K562 (cell line): ENCODE results near the gene SPEG. TPM values are rescaled to one million over a fixed set of nuclear protein-coding genes. Genes with fewer than 3 reads are reported as not detected.

Source experiments
- ATAC-seq: fragments of 200-7000 bp; cut with Tn5 transposase; 3 replicates; pipeline ENCODE4 v1.9.1; 2020; ENCODE audit warnings: moderate library complexity
- BruUV-seq: library from RNA; stranded (reverse); fragments of 400-500 nt; replicated peaks from 2 replicates; lab custom pipeline; 2021; lab: Mats Ljungman, UMichigan
- CTCF ChIA-PET: fragments of 300-600 bp; formaldehyde crosslinking; extraction: SDS; loops from one replicate; lab custom pipeline; 2021; ENCODE audit warnings: low intra/inter-chr PET ratio; lab: Yijun Ruan, JAX
- POLR2A ChIA-PET: fragments of 300-600, 350-650 bp; sonication (Branson Sonifier 250); formaldehyde crosslinking; extraction: SDS; loops from one replicate; lab custom pipeline; 2021; ENCODE audit warnings: antibody characterized with exemption, inconsistent platforms; lab: Yijun Ruan, JAX
- DNase-seq, 4 experiments: peaks; one replicate each; pipeline versions ENCODE4 v3.0.0 to v3.0.0-alpha.2; 2011 to 2018; ENCODE audit warnings: low spot score in 3 of 4, mixed read lengths in 3 of 4; ENCODE audit errors: extremely low read depth in 1 of 4
- FAIRE-seq: peaks from 2 replicates; lab custom pipeline; 2011; peaks lifted over from hg19 to GRCh38; lab: Jason Lieb, UNC
- H2AFZ ChIP-seq: 2 replicates; pipeline ENCODE4 v1.6.0; 2011; ENCODE audit warnings: low read depth, low read length, control low read depth, inconsistent platforms
- H3K27ac ChIP-seq: fragments of 200-600 bp; 3 replicates; pipeline ENCODE4 v1.8.0; 2011; ENCODE audit warnings: low read depth, mild to moderate bottlenecking, control low read depth, inconsistent platforms, low read length, moderate library complexity, mixed read lengths; ENCODE audit errors: extremely low read depth
- H3K27me3 ChIP-seq, 2 experiments: fragments of 300-600 bp in 1 of 2; 2 replicates in 1 of 2; 3 replicates in 1 of 2; pipeline versions ENCODE4 v1.6.0 to v1.8.0; 2011; ENCODE audit warnings: inconsistent platforms in 2 of 2, low read length in 2 of 2, mild to moderate bottlenecking in 1 of 2, mixed read lengths in 1 of 2, moderate library complexity in 1 of 2; ENCODE audit not compliant: control insufficient read depth in 2 of 2, insufficient read depth in 2 of 2
- H3K36me3 ChIP-seq: fragments of 300-600 bp; 3 replicates; pipeline ENCODE4 v1.8.0; 2011; ENCODE audit warnings: mild to moderate bottlenecking, low read length, inconsistent platforms; ENCODE audit not compliant: control insufficient read depth, insufficient read depth
- H3K4me1 ChIP-seq, 2 experiments: fragments of 200-600 bp in 1 of 2; replicated peaks in 1 of 2; 2 replicates in 1 of 2; 3 replicates in 1 of 2; pipeline versions ENCODE4 v1.5.1 to v1.8.0; 2011; ENCODE audit warnings: inconsistent platforms in 2 of 2, low read length in 2 of 2, mild to moderate bottlenecking in 1 of 2, mixed read lengths in 1 of 2, moderate library complexity in 1 of 2; ENCODE audit not compliant: control insufficient read depth in 2 of 2, insufficient read depth in 2 of 2
- H3K4me2 ChIP-seq: 2 replicates; pipeline ENCODE4 v1.6.1; 2011; ENCODE audit warnings: low read length, control low read depth, inconsistent platforms, mixed read lengths; ENCODE audit not compliant: insufficient read depth
- H3K4me3 ChIP-seq: fragments of 200-600 bp; sonication (generic), shearing (Covaris generic); 2 replicates; pipeline ENCODE4 v1.5.1; 2016; ENCODE audit warnings: control low read depth, inconsistent platforms
- H3K79me2 ChIP-seq: fragments of 200-600 bp; 3 replicates; pipeline ENCODE4 v1.8.0; 2011; ENCODE audit warnings: low read length, inconsistent platforms; ENCODE audit not compliant: control insufficient read depth, insufficient read depth
- H3K9ac ChIP-seq, 2 experiments: 2 replicates each; pipeline versions ENCODE4 v1.6.0 to v1.6.1; 2011; ENCODE audit warnings: low read depth in 2 of 2, low read length in 2 of 2, control low read depth in 1 of 2, inconsistent platforms in 1 of 2, mild to moderate bottlenecking in 1 of 2, mixed read lengths in 1 of 2; ENCODE audit not compliant: insufficient read depth in 1 of 2
- H3K9me1 ChIP-seq: one replicate; pipeline ENCODE4 v1.6.0; 2011; ENCODE audit warnings: inconsistent platforms, mild to moderate bottlenecking, low read length, moderate library complexity; ENCODE audit not compliant: control insufficient read depth, insufficient read depth
- H3K9me3 ChIP-seq: replicated peaks from 2 replicates; pipeline ENCODE4 v1.5.1; 2011; ENCODE audit warnings: low read depth, low read length, inconsistent platforms; ENCODE audit not compliant: control insufficient read depth, insufficient read depth
- H4K20me1 ChIP-seq: replicated peaks from 2 replicates; pipeline ENCODE4 v1.6.1; 2011; ENCODE audit warnings: low read length, inconsistent platforms, mixed read lengths; ENCODE audit not compliant: control insufficient read depth, insufficient read depth
- HMG20B ChIP-seq: fragments of 250-450 bp; sonication (Bioruptor Pico); IDR thresholded peaks from 2 replicates; pipeline ENCODE4 v1.5.0; 2021; ENCODE audit warnings: mild to moderate bottlenecking
- MGA ChIP-seq: fragments of 450-650 bp; IDR thresholded peaks from 2 replicates; pipeline ENCODE4 v1.6.1; 2016; ENCODE audit warnings: mild to moderate bottlenecking, moderate library complexity
- POU5F1 ChIP-seq: fragments of 150-350 bp; IDR thresholded peaks from 2 replicates; pipeline ENCODE4 v1.6.1; 2014; ENCODE audit warnings: borderline replicate concordance, low read length, low read depth, mild to moderate bottlenecking; ENCODE audit not compliant: partially characterized antibody
- PURB ChIP-seq: sonication (generic); formaldehyde crosslinking; IDR thresholded peaks from 2 replicates; pipeline ENCODE4 v1.9.0; 2021; ENCODE audit warnings: low read depth, mild to moderate bottlenecking, missing genetic modification reagents
- PYGO2 ChIP-seq: fragments of 450-650 bp; IDR thresholded peaks from 2 replicates; pipeline ENCODE4 v1.6.1; 2016; ENCODE audit warnings: mild to moderate bottlenecking, missing genetic modification characterization, moderate library complexity, missing compliant biosample characterization
- SMAD3 ChIP-seq: fragments of 450-650 bp; formaldehyde crosslinking; conservative IDR thresholded peaks from 2 replicates; pipeline ENCODE4 v1.4.0; 2020; ENCODE audit warnings: mild to moderate bottlenecking
- TCF3 ChIP-seq: sonication (generic); formaldehyde crosslinking; IDR thresholded peaks from 2 replicates; pipeline ENCODE4 v1.4.0; 2020; ENCODE audit warnings: mild to moderate bottlenecking, missing genetic modification reagents
- ZNF583 ChIP-seq: fragments of 250-450 bp; sonication (Bioruptor Pico); IDR thresholded peaks from 2 replicates; pipeline ENCODE4 v1.4.0; 2020
- WGBS: fragments of 100-300 bp; shearing (Covaris generic); methylation state at CpG from one replicate; pipeline ENCODE4 v1.1.6; 2016; ENCODE audit warnings: low coverage, mixed read lengths; ENCODE audit not compliant: insufficient coverage; ENCODE audit errors: missing lambda C conversion rate; 5-methylcytosine and 5-hydroxymethylcytosine counted together
- in situ Hi-C: fragments of 300-500 bp; cut with MboI; formaldehyde crosslinking; loops from 4 replicates; pipeline ENCODE4 v1.15.0; 2018; ENCODE audit warnings: inconsistent platforms, mixed read lengths
- intact Hi-C: fragments of 100-400 bp; cut with micrococcal nuclease; formaldehyde crosslinking; loops from 2 replicates; pipeline ENCODE4 v1.14.2; 2022
- polyA plus RNA-seq, 8 experiments: library from polyadenylated mRNA; depleted of rRNA in 4 of 8; stranded (reverse) in 5 of 8; unstranded in 3 of 8; fragments of >200 nt; fragmentation: Nextera tagmentation in 2 of 8; fragmentation: Illumina TruSeq in 1 of 8; extraction: Ambion mirVana in 2 of 8; extraction: Trizol in 1 of 8; gene quantifications; 2 replicates each; pipeline versions ENCODE4 v1.2.1 to v1.2.3, GENCODE V29; 2011 to 2014; ENCODE audit warnings: inconsistent platforms in 1 of 8, missing spikeins in 1 of 8
- total RNA-seq, 7 experiments: library from RNA; depleted of rRNA in 6 of 7; stranded (reverse); fragments of >200 nt in 6 of 7; fragmentation: Illumina TruSeq in 2 of 7; extraction: Trizol in 2 of 7; gene quantifications; 2 replicates each; pipeline versions ENCODE4 v1.2.1 to v1.2.3, GENCODE V29; 2011 to 2021; ENCODE audit warnings: low replicate concordance in 1 of 7

The SPEG gene
- total and polyA plus RNA-seq, 9 of the 15 experiments (the other 6 are each of a cell fraction or from before 2014, with no cell fraction given), result 0.49 to 8.7 (median 3.0) TPM

- TF ChIP-seq PURB (CRISPR knock-in tag) (no peak), ZNF583 (CRISPR knock-in tag) (no peak), HMG20B (CRISPR knock-in tag) (no peak), SMAD3 (CRISPR knock-in tag) (no peak), TCF3 (CRISPR knock-in tag) (no peak)
- TF ChIP-seq, all 486 proteins: peak for 0
These were observed 13.6 kb downstream of the SPEG start (continued) for GRCh38 chr2:219448099-219448775.

GRCh38 chr2:219448776-219449341 is 14.2 kb downstream of the SPEG start:
- H3K4me2 ChIP-seq, result no peak overlapping the region
- H4K20me1 ChIP-seq, result no peaks in the 10 kb centered on the region
- POLR2A ChIA-PET, result interaction anchor here (1.2 kb wide), 1 partner anchor 12 kb away, joined by 3 read pairs; no protein-coding TSS in a partner anchor
- H3K27ac ChIP-seq, result no peak overlapping the region
- CTCF ChIA-PET, result no interaction called here
- H2AFZ ChIP-seq, result no peak overlapping the region
- H3K9ac ChIP-seq, result no peak overlapping the region
- H3K27me3 ChIP-seq, result no peaks in the 10 kb centered on the region
- intact Hi-C loops, result no loop called here
- no peak for ATAC-seq
- no peak for DNase-seq
- no peaks in the 10 kb centered on the region for H3K36me3 ChIP-seq
- H3K4me3 ChIP-seq, result no peak overlapping the region
- 60% methylated on average over 1 of the region's 51 CpGs for WGBS
- H3K4me1 ChIP-seq, result peaks cover 12 to 34% of the 10 kb centered on the region in 2 experiments; a peak in 4 of 5 replicates
- no peak for FAIRE-seq
- no peaks in the 10 kb centered on the region for H3K9me3 ChIP-seq
- no TSS peak for BruUV-seq
- in situ Hi-C loops, result no loop called here
- no peaks in the 10 kb centered on the region for H3K79me2 ChIP-seq
- no peaks in the 10 kb centered on the region for H3K9me1 ChIP-seq
- TF ChIP-seq POU5F1, result no peak
- TF ChIP-seq MGA, result no peak
- no peak for TF ChIP-seq PYGO2 (tag)
